GM18867 (cell line): ENCODE measurements around the gene CALML4.
"Not testable (repeated sequence)": the region's sequence is repeated elsewhere in the genome, so short reads cannot be mapped to it uniquely, and the experiment has no call there.

Experiments
- ATAC-seq: cut with Tn5 transposase; IDR thresholded peaks from one replicate; pipeline ENCODE4 v1.9.1; 2021; ENCODE audit warnings: mild to moderate bottlenecking, moderate library complexity; ENCODE audit not compliant: unreplicated experiment

Gene CALML4

GRCh38 chr15:68204776-68205557 is at the start of gene CALML4:
Gene CALML4 (minus strand): TSS chr15:68205332. CDS start chr15:68205247, 85 bp downstream.
- ATAC-seq = no peak

DNA sequence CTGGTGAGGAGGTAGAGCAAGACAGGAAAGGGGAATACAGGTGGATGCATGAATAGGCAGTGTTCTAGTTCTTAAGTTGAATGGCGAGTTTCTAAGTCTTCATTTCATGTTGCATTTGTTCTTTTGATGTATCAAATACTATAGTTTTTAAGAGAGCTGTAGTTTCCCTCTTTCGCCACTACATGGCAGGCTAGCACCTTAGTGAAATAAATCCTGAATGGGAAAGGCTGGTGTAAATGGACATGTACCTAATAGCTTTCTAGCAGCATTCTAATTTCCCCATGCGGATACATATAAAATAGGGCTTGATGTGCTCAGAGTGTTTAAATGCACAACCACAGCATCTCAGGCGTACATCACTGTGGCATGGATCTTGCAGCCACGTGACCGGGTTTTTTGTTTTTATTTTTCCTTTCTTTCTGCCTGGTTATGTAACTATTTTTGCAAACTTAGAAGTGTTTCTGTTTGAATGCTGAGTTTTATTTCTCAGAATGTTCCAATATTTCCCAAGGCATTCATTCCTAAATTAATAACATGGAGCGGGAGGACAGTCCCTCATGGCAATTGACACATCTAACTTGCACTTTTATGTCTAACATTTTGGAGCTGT is 47.9 kb upstream of the CALML4 start:
- peak; percentile 53 for ATAC-seq

- no peak for ATAC-seq
These were observed 44.1 kb upstream of the CALML4 start for GRCh38 chr15:68249058-68249713.

GRCh38 chr15:68244235-68244634 is 39.1 kb upstream of the CALML4 start:
- no peak for ATAC-seq

- no peak for ATAC-seq
These were observed 36.2 kb upstream of the CALML4 start for GRCh38 chr15:68241088-68241935.

GRCh38 chr15:68239025-68239424 is 33.9 kb upstream of the CALML4 start:
- ATAC-seq = no peak

DNA sequence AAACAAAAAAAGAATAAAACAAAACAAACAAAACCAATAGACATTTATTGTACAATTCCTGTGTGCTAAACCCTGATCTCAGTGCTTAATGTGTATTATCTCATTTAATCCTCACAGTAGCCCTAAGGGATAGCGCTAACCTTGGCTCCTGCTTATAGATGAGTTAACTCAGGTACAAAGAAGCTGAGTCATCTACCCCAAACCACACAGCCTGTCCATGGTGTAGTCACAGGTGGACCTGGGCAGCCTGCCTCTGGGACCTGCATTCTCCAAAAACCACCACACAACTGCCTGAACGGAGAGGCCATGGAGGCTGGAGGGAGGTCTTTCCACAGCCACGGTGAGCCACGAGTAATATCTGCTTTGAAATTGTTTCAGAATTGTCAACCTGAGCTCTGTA is 29.9 kb upstream of the CALML4 start:
- no peak for ATAC-seq

GRCh38 chr15:68234520-68234919 is 29.4 kb upstream of the CALML4 start:
- not testable (repeated sequence) for ATAC-seq

DNA sequence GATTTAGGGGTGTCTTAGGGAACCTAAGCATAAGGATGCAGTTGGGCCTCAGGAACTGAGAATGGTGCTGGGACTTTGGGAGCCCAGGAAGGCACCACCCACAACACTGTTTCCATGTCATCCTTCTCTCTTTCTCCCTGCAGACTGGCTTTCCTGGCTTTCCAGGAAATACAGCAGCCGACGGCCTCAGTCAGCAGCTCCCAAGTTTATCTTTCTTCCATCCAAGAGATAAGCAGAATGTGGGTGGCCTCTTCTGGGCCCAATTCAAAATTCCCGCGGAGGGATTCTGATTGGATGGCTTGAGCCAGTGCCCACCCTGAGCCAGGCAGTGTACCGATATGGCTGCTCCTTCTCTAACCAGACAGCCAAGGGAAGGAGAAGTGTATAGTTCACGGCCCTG is 28.9 kb upstream of the CALML4 start:
- no peak for ATAC-seq

GRCh38 chr15:68232937-68233336 is 27.8 kb upstream of the CALML4 start:
- no peak for ATAC-seq

- no peak for ATAC-seq
These were observed 27.3 kb upstream of the CALML4 start for GRCh38 chr15:68232449-68232848.

DNA sequence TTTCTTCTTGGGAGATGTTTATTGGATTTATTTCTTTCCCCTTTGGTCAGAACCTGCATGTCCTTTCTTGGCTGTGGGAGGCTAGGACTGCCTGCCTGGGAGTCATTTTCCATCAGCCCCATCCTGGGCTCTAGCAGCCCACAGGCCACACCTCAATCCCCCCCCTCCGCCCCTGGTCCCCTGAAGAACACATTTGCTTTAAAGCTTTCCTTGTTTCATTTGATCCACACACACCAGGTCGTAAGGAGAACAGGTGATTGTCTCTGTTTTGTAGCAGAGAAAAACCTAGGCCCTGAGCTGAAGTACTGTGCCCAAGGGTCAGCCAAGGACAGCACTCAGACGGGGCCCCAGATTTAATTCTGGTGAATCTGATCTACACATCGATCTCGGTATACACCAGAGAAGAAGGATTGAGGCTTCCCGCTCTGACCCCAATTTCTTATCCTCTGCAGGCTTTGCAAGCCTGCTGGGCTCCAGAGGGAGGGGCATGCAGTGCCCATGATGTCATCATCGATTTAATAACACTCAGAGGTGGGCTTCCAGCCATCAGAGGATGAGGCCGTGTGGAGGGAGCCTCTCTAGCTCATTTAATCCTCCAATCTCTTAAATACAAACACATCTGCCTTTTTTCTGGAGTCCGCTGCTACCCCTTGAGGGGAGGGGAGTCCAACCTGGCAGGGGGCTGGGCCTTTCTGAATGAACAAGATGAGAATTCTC is 26.1 kb upstream of the CALML4 start:
- ATAC-seq = no peak

GRCh38 chr15:68230157-68231100 is 25.3 kb upstream of the CALML4 start:
- ATAC-seq = no peak

- peak; percentile 73 for ATAC-seq
These were observed 24.4 kb upstream of the CALML4 start, which contains the start of gene CLN6 for GRCh38 chr15:68229386-68230156. Gene CLN6 (minus strand): TSS chr15:68229728. CDS start chr15:68229584, 144 bp downstream.

- ATAC-seq = no peak
These were observed 23.8 kb upstream of the CALML4 start for GRCh38 chr15:68228971-68229385.

DNA sequence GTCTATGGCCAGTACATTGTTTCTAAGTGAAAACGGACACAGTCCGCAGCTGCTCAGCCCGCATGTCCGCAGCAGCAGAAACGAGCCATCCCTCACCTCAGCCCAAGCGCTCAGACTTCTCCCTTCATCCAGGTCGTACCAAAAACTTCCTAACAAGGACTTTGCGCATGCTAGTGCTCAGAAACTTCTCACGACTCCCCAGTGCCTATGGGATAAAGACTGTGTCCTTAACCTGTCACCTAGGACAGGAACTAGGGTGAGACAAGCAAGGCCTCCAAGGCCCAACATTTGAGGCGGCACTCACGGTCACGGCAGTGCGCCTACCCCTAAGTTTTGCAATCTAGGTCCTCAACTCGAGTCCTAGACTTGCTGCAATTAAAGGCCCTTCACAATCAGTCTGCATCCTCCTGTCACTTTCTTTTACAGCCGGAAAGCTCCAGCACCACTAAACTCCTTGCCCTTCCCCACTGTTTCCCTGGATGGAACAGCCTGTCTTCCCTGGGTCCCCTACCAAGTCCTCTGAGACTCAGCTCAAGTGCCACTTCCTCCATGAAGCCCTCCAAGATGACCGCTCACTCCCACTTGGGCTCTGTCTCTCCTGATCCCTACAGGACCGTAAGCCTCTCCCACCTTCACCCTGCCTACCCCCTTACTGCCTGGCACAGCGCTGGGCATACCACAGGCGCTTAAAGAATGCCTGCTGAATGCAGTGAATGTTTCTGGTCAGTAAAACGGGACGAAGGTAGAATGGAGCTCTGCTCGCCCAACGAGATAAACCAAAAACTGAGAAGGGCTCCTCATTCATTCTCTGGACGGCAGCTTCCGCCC is 23.2 kb upstream of the CALML4 start:
- ATAC-seq = no peak

DNA sequence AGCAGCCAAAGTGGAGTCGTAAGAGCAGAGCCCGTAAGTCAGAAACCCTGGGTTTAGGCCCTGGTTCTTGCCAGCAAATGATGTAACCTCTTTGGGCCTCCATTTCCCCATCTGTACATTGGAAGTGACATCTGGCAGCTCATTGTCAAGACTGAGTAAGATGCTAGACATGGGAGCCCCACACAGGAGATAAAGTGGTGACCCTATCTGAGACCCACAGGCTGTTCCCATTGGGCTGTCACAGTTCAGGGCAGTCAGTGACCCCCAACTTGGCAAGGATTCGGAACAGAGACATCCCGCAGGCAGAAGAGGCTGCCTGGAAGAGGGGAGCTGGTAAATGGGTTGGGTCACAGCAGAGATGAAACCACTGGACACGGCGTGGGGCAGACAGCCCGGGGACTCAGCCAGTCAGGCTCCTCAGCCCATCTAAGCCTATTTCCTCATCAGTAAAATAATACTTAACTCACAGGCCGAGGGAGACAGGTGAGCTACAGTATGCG is 22.6 kb upstream of the CALML4 start:
- no peak for ATAC-seq
